Left kidney (tissue), 8 donors: ENCODE data around the gene KLF13. TPM values are rescaled to one million over a fixed set of nuclear protein-coding genes. Genes with fewer than 3 reads are reported as not detected.
A peak's percentile ranks its signal among the peaks of the same experiment; 100 is the strongest.

Source experiments
- DNase-seq: peaks from one replicate; pipeline ENCODE4 v3.0.0-alpha.2; 2013
- long read RNA-seq, 8 donors: transcript quantifications; one replicate each; lab custom pipeline, GENCODE V29; 2026
- polyA plus RNA-seq: library from polyadenylated mRNA; unstranded; fragments of 120-200 nt; gene quantifications from one replicate; pipeline ENCODE4 v1.2.1, GENCODE V29; 2013; ENCODE audit not compliant: insufficient read length

KLF13 gene
- polyA plus RNA-seq = 70.1 TPM
- long read RNA-seq, donor 1, full-length matches to known transcripts = 24 of 24 reads
- long read RNA-seq, donor 1, partial matches to known transcripts = 0 of 24 reads
- long read RNA-seq, donor 1, other reads (novel, unspliced or antisense) = 0 of 24 reads
- long read RNA-seq, donor 2, full-length matches to known transcripts = 12 of 12 reads
- long read RNA-seq, donor 2, partial matches to known transcripts = 0 of 12 reads
- long read RNA-seq, donor 2, other reads (novel, unspliced or antisense) = 0 of 12 reads
- long read RNA-seq, donor 3, full-length matches to known transcripts = 7 of 7 reads
- long read RNA-seq, donor 3, partial matches to known transcripts = 0 of 7 reads
- long read RNA-seq, donor 3, other reads (novel, unspliced or antisense) = 0 of 7 reads
- long read RNA-seq, donor 4, full-length matches to known transcripts = 1 of 9 reads
- long read RNA-seq, donor 4, partial matches to known transcripts = 8 of 9 reads
- long read RNA-seq, donor 4, other reads (novel, unspliced or antisense) = 0 of 9 reads
- long read RNA-seq, donor 5, full-length matches to known transcripts = 12 of 12 reads
- long read RNA-seq, donor 5, partial matches to known transcripts = 0 of 12 reads
- long read RNA-seq, donor 5, other reads (novel, unspliced or antisense) = 0 of 12 reads
- long read RNA-seq, donor 6, full-length matches to known transcripts = 16 of 16 reads
- long read RNA-seq, donor 6, partial matches to known transcripts = 0 of 16 reads
- long read RNA-seq, donor 6, other reads (novel, unspliced or antisense) = 0 of 16 reads
- long read RNA-seq, donor 7, full-length matches to known transcripts = 20 of 20 reads
- long read RNA-seq, donor 7, partial matches to known transcripts = 0 of 20 reads
- long read RNA-seq, donor 7, other reads (novel, unspliced or antisense) = 0 of 20 reads
- long read RNA-seq, donor 8, full-length matches to known transcripts = 7 of 7 reads
- long read RNA-seq, donor 8, partial matches to known transcripts = 0 of 7 reads
- long read RNA-seq, donor 8, other reads (novel, unspliced or antisense) = 0 of 7 reads

- peak; percentile 97 for DNase-seq
Observed at GRCh38 chr15:31326156-31326874, at the start of gene KLF13. Gene KLF13, plus strand, starts transcription at chr15:31326835. Its CDS starts 378 bp downstream, at chr15:31327213.

- DNase-seq = no peak
Observed at GRCh38 chr15:31277335-31278060, 49.1 kb upstream of the KLF13 start.

DNA sequence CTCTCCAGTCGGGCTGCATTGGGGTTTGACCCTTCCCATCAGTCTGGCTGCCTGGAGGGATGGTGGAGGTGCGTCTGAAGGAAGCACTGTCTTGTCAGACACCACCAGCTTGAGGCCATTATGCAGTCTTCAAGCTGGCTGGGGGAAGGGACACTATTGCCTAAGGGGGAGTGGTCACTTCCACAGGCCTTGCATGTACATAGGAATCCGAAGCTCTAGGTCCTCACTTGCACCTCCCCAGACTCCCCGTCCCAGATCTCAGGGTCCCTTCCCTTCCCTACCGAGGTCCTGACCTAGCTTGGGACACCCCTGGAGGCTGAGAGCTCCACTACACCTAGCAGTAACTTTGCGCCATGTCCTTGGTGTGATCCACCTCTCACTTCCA is 48.6 kb upstream of the KLF13 start:
- no peak for DNase-seq

DNA sequence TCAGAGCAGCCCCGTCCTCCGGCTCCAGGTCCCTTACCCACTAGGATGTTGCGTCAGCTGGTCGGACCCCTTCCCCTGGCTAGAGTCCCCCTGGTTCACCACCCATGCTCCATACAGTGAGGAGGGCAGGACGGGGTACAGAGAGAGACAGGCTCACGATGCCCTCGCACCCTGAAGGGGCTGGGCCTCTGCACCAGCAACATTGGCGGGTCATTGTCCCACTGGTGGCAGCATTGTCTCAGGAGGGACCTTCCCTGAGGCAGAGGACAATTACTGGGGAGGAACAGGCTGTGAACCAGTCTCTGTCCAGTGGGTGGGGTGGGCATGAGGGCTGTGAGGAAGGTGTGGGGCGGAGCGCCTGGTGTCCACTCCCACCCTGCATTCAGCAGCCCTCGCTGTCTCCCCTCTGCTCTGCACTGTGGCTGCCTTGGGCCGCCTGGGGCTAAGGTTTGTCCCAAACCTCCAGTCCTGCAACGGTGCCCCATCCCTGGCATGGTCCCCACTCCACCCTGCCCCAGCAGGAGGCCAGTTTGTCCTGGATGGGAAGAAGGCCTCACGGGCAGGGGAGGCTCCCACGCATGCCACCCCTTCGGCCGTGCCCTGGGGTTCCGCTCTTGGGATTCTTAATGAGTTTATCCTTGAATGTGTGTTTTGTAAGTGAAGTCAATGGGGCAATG is 48.0 kb upstream of the KLF13 start:
- no peak for DNase-seq

GRCh38 chr15:31279221-31280045 is 47.2 kb upstream of the KLF13 start:
- DNase-seq = no peak

GRCh38 chr15:31280046-31280830 is 46.4 kb upstream of the KLF13 start:
- peak; percentile 39 for DNase-seq

- no peak for DNase-seq
Observed at GRCh38 chr15:31280831-31281216, 45.8 kb upstream of the KLF13 start.

DNA sequence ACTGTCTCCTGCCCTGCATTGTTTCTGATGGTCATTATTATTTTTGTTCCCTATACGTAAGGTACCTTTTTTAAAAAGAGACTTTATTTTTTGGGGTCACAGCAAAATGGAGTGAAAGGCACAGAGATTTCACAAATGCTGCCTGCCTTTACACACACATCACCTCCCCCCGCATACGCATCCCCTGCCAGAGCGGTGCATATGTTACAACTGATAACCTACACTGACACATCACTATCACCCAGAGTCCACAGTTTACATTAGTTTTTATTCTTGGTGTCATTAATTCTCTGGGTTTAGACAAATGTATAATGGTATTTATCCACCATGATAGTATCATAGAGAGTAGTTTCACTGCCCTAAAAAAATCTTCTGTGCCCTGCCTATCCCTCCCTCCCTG is 43.6 kb upstream of the KLF13 start:
- DNase-seq = no peak

DNA sequence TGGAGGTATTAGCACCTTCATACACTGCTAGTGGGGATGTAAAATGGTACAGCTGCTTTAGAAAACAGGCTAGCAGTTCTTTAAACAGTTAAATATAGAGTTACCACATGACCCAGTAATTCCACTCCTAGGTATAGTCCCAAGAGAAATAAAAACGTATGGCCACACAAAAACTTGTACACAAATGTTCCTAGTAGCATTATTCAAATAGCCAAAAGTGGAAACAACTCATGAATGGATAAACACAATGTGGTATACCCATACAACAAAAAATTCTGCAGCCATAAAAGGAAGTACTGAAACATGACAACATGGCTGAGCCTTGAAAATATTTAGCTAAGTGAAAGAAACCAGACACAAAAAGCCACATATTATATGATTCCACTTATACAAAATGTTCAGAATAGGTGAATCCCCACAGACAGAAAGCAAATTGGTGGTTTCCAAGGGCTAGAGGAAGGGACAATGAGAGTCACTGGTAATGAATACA is 40.8 kb upstream of the KLF13 start:
- DNase-seq = no peak

GRCh38 chr15:31291048-31291578 is 35.5 kb upstream of the KLF13 start:
- DNase-seq = no peak

DNA sequence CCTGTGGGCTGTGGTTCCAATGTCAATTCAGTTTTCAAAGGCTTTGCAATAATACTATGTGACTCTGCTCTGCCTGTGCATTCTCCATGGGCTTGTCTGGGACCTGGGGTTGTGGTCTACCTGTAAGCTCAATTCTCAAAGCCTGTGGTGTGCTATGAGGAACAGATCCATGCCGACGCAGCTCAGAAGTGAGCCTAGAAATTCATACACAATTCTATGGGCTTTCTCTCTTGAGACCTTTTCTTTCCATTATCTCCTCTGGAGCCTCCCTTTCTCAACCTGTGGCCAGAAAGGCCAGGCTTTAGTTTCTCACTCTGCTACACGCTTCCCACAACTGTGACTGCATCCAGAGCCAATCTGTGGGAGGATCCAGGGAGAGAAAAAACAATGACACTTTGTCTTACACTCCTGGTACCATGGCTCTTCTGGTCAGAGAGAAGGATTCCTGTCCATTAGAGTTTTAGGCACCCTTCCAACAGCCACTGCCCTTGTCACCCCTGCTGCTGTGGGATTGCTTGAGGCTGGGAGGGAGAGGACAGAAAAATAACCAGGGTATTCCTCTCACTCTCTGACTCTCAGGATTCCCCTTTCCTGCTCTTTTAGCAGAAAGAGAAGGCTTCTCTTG is 34.1 kb upstream of the KLF13 start:
- DNase-seq = no peak

- no peak for DNase-seq
Observed at GRCh38 chr15:31293655-31294054, 33.0 kb upstream of the KLF13 start.

GRCh38 chr15:31294067-31294466 is 32.6 kb upstream of the KLF13 start:
- no peak for DNase-seq

DNA sequence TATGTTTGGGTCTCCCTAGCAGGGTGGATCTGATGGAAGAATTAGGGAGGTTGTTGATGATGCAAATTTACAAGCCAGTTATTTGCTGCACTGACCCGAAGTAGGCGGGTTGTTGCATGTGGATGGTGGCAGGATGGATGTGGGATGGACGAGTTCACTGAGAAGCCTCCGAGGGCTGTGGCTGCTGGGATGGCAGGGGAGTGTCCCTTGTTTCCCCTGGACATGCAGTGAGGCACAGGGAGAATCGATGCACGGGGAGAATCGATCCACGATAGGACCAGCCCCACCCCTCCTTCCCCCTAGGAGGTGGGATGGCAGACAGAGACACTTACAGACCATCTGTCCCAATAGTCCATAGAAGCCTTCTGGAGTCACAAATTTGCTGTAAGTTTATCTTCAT is 31.0 kb upstream of the KLF13 start:
- DNase-seq = no peak

DNA sequence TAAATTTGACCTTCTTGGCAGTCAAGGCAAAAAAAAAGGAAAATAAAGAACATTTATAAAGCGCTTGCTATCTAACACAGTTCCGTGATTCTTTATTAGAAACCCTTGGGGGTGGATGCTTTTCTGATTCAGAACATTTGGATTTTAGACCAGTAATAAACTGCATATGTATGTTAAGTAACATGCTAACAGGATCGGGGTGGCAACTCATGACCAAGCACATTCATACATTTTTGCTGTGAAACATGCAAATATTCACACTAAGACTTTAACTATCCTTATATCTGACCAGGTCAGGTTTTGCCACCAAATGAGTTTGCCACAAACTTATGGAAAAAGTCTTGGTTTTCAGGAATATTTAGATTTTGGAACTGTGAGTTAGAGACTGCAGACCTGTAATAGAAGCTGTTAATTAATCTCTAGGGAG is 30.4 kb upstream of the KLF13 start:
- no peak for DNase-seq

- no peak for DNase-seq
Observed at GRCh38 chr15:31296646-31297574, 29.7 kb upstream of the KLF13 start.
